ENCODE data around the gene PEX19. TPM values are rescaled to one million over a fixed set of nuclear protein-coding genes. Genes with fewer than 3 reads are reported as not detected.

PEX19 gene
- total RNA-seq, 4 donors from 2014 or later, result 33.4 to 52.9 (median 48.2) TPM

GRCh38 chr1:160227034-160227433, 57.9 kb downstream of the PEX19 start:
- intact Hi-C loops (cut with DNase I; ENCODE audit: low total_unique reads), result no loop called here
- no peak for DNase-seq (ENCODE audit: low spot score in 2 of 2)
- TF ChIP-seq CTCF (IDR thresholded peaks at IDR 0.05), result no peak
- no peak overlapping the region for H3K4me3 ChIP-seq (ENCODE audit: low read depth, poor library complexity, severe bottlenecking)
- WGBS, 2 donors, result 86 to 88% methylated on average over 4 of the region's 4 CpGs

Other genes starting within 250 kb of the PEX19 start
- gene KCNJ10, start 215.0 kb downstream of the PEX19 start, total RNA-seq, result not detected
- gene KCNJ9, start 203.6 kb downstream of the PEX19 start, total RNA-seq, result under 1 TPM in 1 of 4 donors, not detected in 3; 0.12 TPM
- 10 to 100 TPM; 44.5 to 74.5 (median 54.9) TPM for gene IGSF8, start 186.5 kb downstream of the PEX19 start, total RNA-seq
- gene ATP1A2, start 169.4 kb downstream of the PEX19 start, total RNA-seq, result 1 to 10 TPM; 1.1 to 5.8 (median 5.0) TPM
- gene ATP1A4, start 133.5 kb downstream of the PEX19 start, total RNA-seq, result under 1 TPM in 1 of 4 donors, not detected in 3; 0.32 TPM
- gene CASQ1, start 94.6 kb downstream of the PEX19 start, total RNA-seq, result under 1 TPM in 2 of 4 donors, not detected in 2; 0.12 to 0.23 TPM
- 10 to 100 TPM; 50.7 to 76.6 (median 60.1) TPM for gene PEA15, start 79.7 kb downstream of the PEX19 start, total RNA-seq
- gene DCAF8, start 22.6 kb downstream of the PEX19 start, total RNA-seq, result 100 to 1,000 TPM in 2 of 4 donors, 10 to 100 TPM in 2; 90.2 to 141 (median 97.9) TPM
- gene COPA, start 58.1 kb upstream of the PEX19 start, total RNA-seq, result 10 to 100 TPM; 72.3 to 93.6 (median 80.2) TPM
- 10 to 100 TPM; 37.2 to 64.9 (median 48.3) TPM for gene NCSTN, start 58.2 kb upstream of the PEX19 start, total RNA-seq
- under 1 TPM in 1 of 4 donors, not detected in 3; 0.10 TPM for gene NHLH1, start 81.9 kb upstream of the PEX19 start, total RNA-seq
- 10 to 100 TPM; 18.7 to 27.3 (median 24.4) TPM for gene VANGL2, start 115.4 kb upstream of the PEX19 start, total RNA-seq
- 1 to 10 TPM in 2 of 4 donors, under 1 TPM in 2; 0.23 to 2.7 (median 1.1) TPM for gene SLAMF6, start 238.1 kb upstream of the PEX19 start, total RNA-seq